ENCODE measurements around the gene GAL3ST2.
"Not testable (repeated sequence)": the region's sequence is repeated elsewhere in the genome, so short reads cannot be mapped to it uniquely, and the experiment has no call there.

GAL3ST2 gene

GRCh38 chr2:241755166-241755565 is 21.5 kb upstream of the GAL3ST2 start:
- Mint-ChIP-seq H3K27me3 (no peaks in the 10 kb centered on the region), H3K9me3 (no peaks in the 10 kb centered on the region), H3K27ac (no peak overlapping the region), H3K36me3 (peaks cover 44% of the 10 kb centered on the region), H3K4me1 (no peaks in the 10 kb centered on the region), H3K4me3 (no peak overlapping the region)
- ATAC-seq: peak; percentile 31

GRCh38 chr2:241755777-241756176 is 20.8 kb upstream of the GAL3ST2 start:
- Mint-ChIP-seq H3K36me3 (peaks cover 43% of the 10 kb centered on the region), H3K9me3 (no peaks in the 10 kb centered on the region), H3K4me3 (no peak overlapping the region), H3K4me1 (no peaks in the 10 kb centered on the region), H3K27ac (no peak overlapping the region), H3K27me3 (no peaks in the 10 kb centered on the region)
- no peak for ATAC-seq

DNA sequence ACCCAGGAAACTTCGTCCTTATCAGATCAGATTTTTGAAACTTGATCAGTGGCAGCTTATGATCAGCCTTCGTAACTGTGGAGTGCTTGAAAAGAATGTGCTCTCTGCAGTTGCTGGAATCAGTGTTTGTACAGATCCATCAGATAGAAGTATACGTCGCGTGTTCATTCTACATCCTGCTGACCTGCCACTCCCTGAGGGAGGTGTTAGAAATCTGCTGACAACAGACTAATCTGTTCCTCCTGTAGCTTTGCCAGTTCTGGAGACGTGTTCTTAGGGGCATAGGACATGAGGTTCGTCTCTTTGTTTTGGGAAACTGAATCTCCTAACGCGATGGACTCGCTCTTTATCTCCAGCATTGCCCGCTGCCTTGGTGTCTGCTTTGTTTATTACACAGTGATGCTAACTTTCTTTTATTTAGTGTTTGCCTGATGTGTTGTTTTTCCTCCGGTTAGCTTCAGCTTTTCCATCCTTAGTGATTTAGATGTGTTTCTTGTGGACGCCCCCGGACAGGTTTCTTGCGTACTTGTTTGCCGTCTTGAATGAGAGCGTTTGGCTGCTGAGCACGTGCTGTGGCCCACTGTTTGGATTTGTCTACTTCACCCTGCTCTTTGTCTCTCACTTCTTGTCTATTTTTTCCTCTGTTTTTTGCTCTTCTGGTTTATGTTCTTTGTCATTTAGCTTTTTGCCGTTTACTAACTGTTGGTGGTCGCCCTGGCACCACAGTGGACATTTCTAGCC is 17.4 kb upstream of the GAL3ST2 start:
- Mint-ChIP-seq H3K27me3 (no peaks in the 10 kb centered on the region), H3K9me3 (no peaks in the 10 kb centered on the region), H3K27ac (no peak overlapping the region), H3K4me3 (no peak overlapping the region), H3K4me1 (peaks cover 6% of the 10 kb centered on the region), H3K36me3 (peaks cover 44% of the 10 kb centered on the region)
- no peak for ATAC-seq

DNA sequence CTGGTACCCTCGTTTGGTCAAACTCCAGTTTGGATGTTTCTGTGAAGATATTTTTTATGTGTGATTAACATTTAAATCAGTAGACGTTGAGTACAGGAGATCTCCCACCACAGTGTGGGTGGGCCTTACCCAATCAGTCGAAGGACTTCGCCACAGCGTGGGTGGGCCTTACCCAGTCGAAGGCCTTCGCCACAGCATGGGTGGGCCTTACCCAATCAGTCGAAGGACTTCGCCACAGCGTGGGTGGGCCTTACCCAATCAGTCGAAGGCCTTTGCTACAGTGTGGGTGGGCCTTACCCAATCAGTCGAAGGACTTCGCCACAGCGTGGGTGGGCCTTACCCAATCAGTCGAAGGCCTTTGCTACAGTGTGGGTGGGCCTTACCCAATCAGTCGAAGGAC is 16.7 kb upstream of the GAL3ST2 start:
- H3K27me3 Mint-ChIP-seq, H3K27ac Mint-ChIP-seq, H3K9me3 Mint-ChIP-seq, ATAC-seq, H3K4me1 Mint-ChIP-seq, H3K4me3 Mint-ChIP-seq: not testable (repeated sequence)
- H3K36me3 Mint-ChIP-seq: peaks cover 37% of the 10 kb centered on the region

DNA sequence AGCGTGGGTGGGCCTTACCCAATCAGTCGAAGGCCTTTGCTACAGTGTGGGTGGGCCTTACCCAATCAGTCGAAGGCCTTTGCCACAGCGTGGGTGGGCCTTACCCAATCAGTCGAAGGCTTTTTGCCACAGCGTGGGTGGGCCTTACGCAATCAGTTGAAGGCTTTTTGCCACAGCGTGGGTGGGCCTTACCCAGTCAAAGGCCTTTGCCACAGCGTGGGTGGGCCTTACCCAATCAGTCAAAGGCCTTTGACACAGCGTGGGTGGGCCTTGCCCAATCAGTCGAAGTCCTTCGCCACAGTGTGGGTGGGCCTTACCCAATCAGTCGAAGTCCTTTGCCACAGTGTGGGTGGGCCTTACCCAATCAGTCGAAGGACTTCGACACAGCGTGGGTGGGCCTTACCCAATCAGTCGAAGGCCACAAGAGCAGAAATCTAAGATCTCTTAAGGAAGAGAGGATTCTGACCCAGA is 16.3 kb upstream of the GAL3ST2 start:
- Mint-ChIP-seq H3K27me3 (no peaks in the 10 kb centered on the region), H3K27ac (no peak overlapping the region), H3K36me3 (peaks cover 37% of the 10 kb centered on the region), H3K9me3 (no peaks in the 10 kb centered on the region), H3K4me1 (peaks cover 6% of the 10 kb centered on the region), H3K4me3 (no peak overlapping the region)
- no peak for ATAC-seq

GRCh38 chr2:241762321-241762932 is 14.2 kb upstream of the GAL3ST2 start:
- peaks cover 6% of the 10 kb centered on the region for H3K4me1 Mint-ChIP-seq
- H3K36me3 Mint-ChIP-seq: peaks cover 31% of the 10 kb centered on the region
- H3K27ac Mint-ChIP-seq: no peak overlapping the region
- no peaks in the 10 kb centered on the region for H3K9me3 Mint-ChIP-seq
- no peak for ATAC-seq
- no peak overlapping the region for H3K4me3 Mint-ChIP-seq
- no peaks in the 10 kb centered on the region for H3K27me3 Mint-ChIP-seq

GRCh38 chr2:241762933-241763369 is 13.7 kb upstream of the GAL3ST2 start:
- no peak for ATAC-seq
- Mint-ChIP-seq H3K9me3 (no peaks in the 10 kb centered on the region), H3K4me1 (peaks cover 6% of the 10 kb centered on the region), H3K4me3 (no peak overlapping the region), H3K27me3 (no peaks in the 10 kb centered on the region), H3K27ac (no peak overlapping the region), H3K36me3 (peaks cover 31% of the 10 kb centered on the region)

DNA sequence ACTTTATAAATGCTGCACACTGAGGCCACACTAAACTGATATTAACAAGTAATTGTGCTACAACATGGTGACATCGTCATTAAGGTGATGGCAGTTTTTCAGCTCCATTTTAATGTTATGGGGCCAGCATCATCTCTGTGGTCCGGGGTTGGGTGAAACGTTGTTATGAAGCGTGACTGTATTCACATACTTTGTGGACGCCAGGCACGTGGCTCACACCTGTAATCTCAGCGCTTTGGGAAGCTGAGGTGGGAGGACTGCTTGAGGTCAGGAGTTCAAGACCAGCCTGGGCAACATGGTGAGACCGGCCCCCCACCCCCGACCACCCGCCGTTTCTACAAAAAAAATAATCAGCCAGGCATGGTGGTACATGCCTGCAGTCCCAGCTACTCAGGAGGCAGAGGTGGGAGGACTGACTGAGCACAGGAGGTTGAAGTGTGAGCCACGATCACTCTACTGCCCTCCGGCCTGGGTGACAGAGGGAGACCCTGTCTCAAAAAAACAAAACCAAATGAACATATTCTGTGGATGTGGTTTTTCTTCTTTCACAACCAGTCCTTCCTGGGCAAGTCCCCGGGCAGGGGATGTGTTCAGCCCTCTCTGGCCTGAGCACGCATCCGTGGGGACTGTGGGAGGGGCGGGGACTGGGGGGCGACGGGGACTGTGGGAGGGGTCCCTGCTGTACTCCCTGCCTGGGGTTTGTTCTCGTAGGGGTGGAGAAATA is 12.9 kb upstream of the GAL3ST2 start:
- Mint-ChIP-seq H3K4me1 (peaks cover 6% of the 10 kb centered on the region), H3K4me3 (no peak overlapping the region), H3K27ac (no peak overlapping the region), H3K27me3 (no peaks in the 10 kb centered on the region), H3K9me3 (no peaks in the 10 kb centered on the region), H3K36me3 (peaks cover 31% of the 10 kb centered on the region)
- no peak for ATAC-seq

DNA sequence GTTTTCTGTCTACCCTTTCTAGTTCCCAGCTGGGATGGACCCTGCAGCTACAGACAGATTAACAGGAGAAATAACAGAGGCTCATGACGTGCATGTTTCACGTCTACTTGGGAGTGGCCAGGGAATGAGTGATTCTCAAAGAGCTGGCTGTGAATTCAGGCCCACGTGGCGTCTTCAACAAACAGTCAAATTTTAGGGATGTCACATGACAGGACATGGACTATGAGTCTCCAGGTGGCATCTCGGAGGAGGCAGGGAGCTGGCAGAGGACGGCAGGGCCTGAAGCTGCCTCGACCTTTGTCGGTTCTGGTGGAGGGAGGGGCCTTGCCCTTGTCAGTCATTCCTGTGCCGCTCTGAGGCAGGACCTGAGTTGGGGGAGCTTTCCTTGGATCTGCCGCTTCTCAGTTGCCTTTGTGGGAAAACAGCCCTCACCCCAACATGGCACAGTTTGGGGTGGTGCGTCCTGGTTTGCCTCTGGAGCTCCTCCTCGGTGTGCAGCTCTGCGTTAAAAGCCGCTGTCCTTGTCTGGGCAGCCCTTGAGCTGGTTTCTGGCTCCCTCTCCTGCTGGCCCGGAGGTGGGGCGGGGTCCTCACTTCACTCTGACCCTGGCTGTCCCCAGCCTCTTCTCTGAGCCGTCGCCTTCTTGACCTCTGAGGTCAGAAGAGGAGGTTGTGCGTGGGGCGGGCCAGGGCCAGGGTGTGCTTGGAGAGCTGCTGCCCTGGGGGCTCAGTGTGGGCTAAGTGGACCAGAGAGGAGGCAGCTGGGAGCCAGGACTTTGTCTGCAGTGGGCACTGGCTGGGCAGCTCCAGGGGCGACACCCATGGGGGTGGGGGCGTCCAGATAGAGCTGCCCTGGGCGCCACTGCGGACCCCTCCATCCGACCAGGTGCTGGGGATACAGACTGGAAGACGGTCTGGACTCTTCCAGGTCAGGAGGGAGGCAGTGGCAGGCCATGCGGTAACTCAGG is 12.1 kb upstream of the GAL3ST2 start:
- peaks cover 6% of the 10 kb centered on the region for H3K4me1 Mint-ChIP-seq
- H3K27ac Mint-ChIP-seq: no peak overlapping the region
- ATAC-seq: no peak
- peaks cover 24% of the 10 kb centered on the region for H3K36me3 Mint-ChIP-seq
- no peaks in the 10 kb centered on the region for H3K27me3 Mint-ChIP-seq
- H3K4me3 Mint-ChIP-seq: no peak overlapping the region
- no peaks in the 10 kb centered on the region for H3K9me3 Mint-ChIP-seq

- Mint-ChIP-seq H3K4me1 (peaks cover 23% of the 10 kb centered on the region), H3K36me3 (peaks cover 7% of the 10 kb centered on the region)
- peak; percentile 40 for ATAC-seq
These were observed 9.0 kb upstream of the GAL3ST2 start for GRCh38 chr2:241767464-241768250.

GRCh38 chr2:241768251-241768711 is 8.3 kb upstream of the GAL3ST2 start:
- Mint-ChIP-seq H3K36me3 (peaks cover under 1% of the 10 kb centered on the region), H3K9me3 (no peaks in the 10 kb centered on the region), H3K27me3 (no peaks in the 10 kb centered on the region), H3K4me3 (no peak overlapping the region), H3K4me1 (peaks cover 22% of the 10 kb centered on the region), H3K27ac (no peak overlapping the region)
- ATAC-seq: no peak

More at GRCh38 chr2:241767464-241768250, 9.0 kb upstream of the GAL3ST2 start:
- Mint-ChIP-seq H3K9me3 (no peaks in the 10 kb centered on the region), H3K27ac (no peak overlapping the region), H3K4me3 (no peak overlapping the region), H3K27me3 (no peaks in the 10 kb centered on the region)

- no peaks in the 10 kb centered on the region for H3K27me3 Mint-ChIP-seq
- H3K4me1 Mint-ChIP-seq: peaks cover 22% of the 10 kb centered on the region
- H3K36me3 Mint-ChIP-seq: no peaks in the 10 kb centered on the region
- H3K9me3 Mint-ChIP-seq: no peaks in the 10 kb centered on the region
- no peak overlapping the region for H3K27ac Mint-ChIP-seq
- no peak overlapping the region for H3K4me3 Mint-ChIP-seq
- ATAC-seq: no peak
These were observed 7.8 kb upstream of the GAL3ST2 start for GRCh38 chr2:241768850-241769249.

GRCh38 chr2:241769819-241770184 is 6.8 kb upstream of the GAL3ST2 start:
- peaks cover 4% of the 10 kb centered on the region for H3K27me3 Mint-ChIP-seq
- no peaks in the 10 kb centered on the region for H3K36me3 Mint-ChIP-seq
- peaks cover 22% of the 10 kb centered on the region for H3K4me1 Mint-ChIP-seq
- no peaks in the 10 kb centered on the region for H3K9me3 Mint-ChIP-seq
- no peak overlapping the region for H3K27ac Mint-ChIP-seq
- no peak overlapping the region for H3K4me3 Mint-ChIP-seq
- no peak for ATAC-seq
